HL-60 (cell line): ENCODE measurements around the gene TMSB15B.

Experiments
- CTCF ChIP-seq: IDR thresholded peaks from one replicate; pipeline ENCODE4 v1.5.1; 2011; ENCODE audit warnings: low read length, control low read depth, inconsistent platforms; ENCODE audit not compliant: insufficient read depth
- GABPA ChIP-seq: IDR thresholded peaks from 2 replicates; pipeline ENCODE4 v1.6.1; 2012; ENCODE audit warnings: low read depth
- POLR2AphosphoS5 ChIP-seq: IDR thresholded peaks from 2 replicates; pipeline ENCODE4 v1.6.1; 2012; ENCODE audit warnings: low read depth

- TF ChIP-seq CTCF (no peak), POLR2AphosphoS5 (no peak), GABPA (no peak)
Measured at GRCh38 chrX:103927030-103927429, 35.4 kb upstream of the TMSB15B start.
